WTC11 (cell line): ENCODE data around the gene KIAA2012. TPM values are rescaled to one million over a fixed set of nuclear protein-coding genes. Genes with fewer than 3 reads are reported as not detected.

Source experiments
- ATF2 ChIP-seq: sonication (generic); formaldehyde crosslinking; IDR thresholded peaks from 2 replicates; pipeline ENCODE4 v1.8.1; 2022; ENCODE audit warnings: low read depth, missing genetic modification reagents, borderline replicate concordance
- E2F1 ChIP-seq: sonication (generic); formaldehyde crosslinking; IDR thresholded peaks from 2 replicates; pipeline ENCODE4 v1.8.0; 2022; ENCODE audit warnings: mild to moderate bottlenecking, missing genetic modification reagents
- E2F5 ChIP-seq: sonication (generic); formaldehyde crosslinking; IDR thresholded peaks from 2 replicates; pipeline ENCODE4 v1.8.1; 2022; ENCODE audit warnings: mild to moderate bottlenecking, moderate library complexity, missing genetic modification reagents
- ELF4 ChIP-seq: sonication (generic); formaldehyde crosslinking; IDR thresholded peaks from 2 replicates; pipeline ENCODE4 v1.8.1; 2022; ENCODE audit warnings: low read depth, mild to moderate bottlenecking, moderate library complexity, missing genetic modification reagents
- ETV6 ChIP-seq: sonication (generic); formaldehyde crosslinking; IDR thresholded peaks from 2 replicates; pipeline ENCODE4 v1.8.1; 2022; ENCODE audit warnings: mild to moderate bottlenecking, missing genetic modification reagents
- FOXP1 ChIP-seq: sonication (generic); formaldehyde crosslinking; IDR thresholded peaks from 2 replicates; pipeline ENCODE4 v1.8.0; 2022; ENCODE audit warnings: missing genetic modification reagents, mild to moderate bottlenecking, moderate library complexity, borderline replicate concordance
- GABPB1 ChIP-seq: sonication (generic); formaldehyde crosslinking; IDR thresholded peaks from 2 replicates; pipeline ENCODE4 v1.8.1; 2023; ENCODE audit warnings: mild to moderate bottlenecking, missing genetic modification reagents
- GTF2I ChIP-seq: fragments of 250-450 bp; sonication (Bioruptor Pico); conservative IDR thresholded peaks from 2 replicates; pipeline ENCODE4 v1.4.0; 2021; ENCODE audit warnings: mild to moderate bottlenecking
- HMGA2 ChIP-seq: fragments of 250-450 bp; sonication (Bioruptor Pico); IDR thresholded peaks from 2 replicates; pipeline ENCODE4 v1.4.0; 2021; ENCODE audit warnings: mild to moderate bottlenecking, moderate library complexity
- IRF1 ChIP-seq: sonication (generic); formaldehyde crosslinking; IDR thresholded peaks from 2 replicates; pipeline ENCODE4 v1.8.0; 2023; ENCODE audit warnings: missing genetic modification reagents
- JAZF1 ChIP-seq: fragments of 250-450 bp; sonication (Bioruptor Pico); IDR thresholded peaks from 2 replicates; pipeline ENCODE4 v1.9.0; 2021; ENCODE audit warnings: moderate library complexity, mild to moderate bottlenecking, inconsistent platforms
- MLX ChIP-seq: sonication (generic); formaldehyde crosslinking; IDR thresholded peaks from 2 replicates; pipeline ENCODE4 v1.8.1; 2023; ENCODE audit warnings: mild to moderate bottlenecking, missing genetic modification reagents, moderate library complexity
- MXD4 ChIP-seq: fragments of 250-450 bp; sonication (Bioruptor Pico); IDR thresholded peaks from 2 replicates; pipeline ENCODE4 v1.8.0; 2021; ENCODE audit warnings: mild to moderate bottlenecking, moderate library complexity, borderline replicate concordance
- NFE2L1 ChIP-seq: sonication (generic); formaldehyde crosslinking; IDR thresholded peaks from 2 replicates; pipeline ENCODE4 v1.8.1; 2023; ENCODE audit warnings: missing genetic modification reagents
- NR1H2 ChIP-seq: sonication (generic); formaldehyde crosslinking; IDR thresholded peaks from 2 replicates; pipeline ENCODE4 v1.9.0; 2021; ENCODE audit warnings: mild to moderate bottlenecking, moderate library complexity, missing genetic modification reagents
- OVOL2 ChIP-seq: fragments of 250-450 bp; sonication (Bioruptor Pico); IDR thresholded peaks from 2 replicates; pipeline ENCODE4 v1.9.0; 2021; ENCODE audit warnings: mild to moderate bottlenecking, borderline replicate concordance
- PRRX2 ChIP-seq: fragments of 250-450 bp; sonication (Bioruptor Pico); IDR thresholded peaks from 2 replicates; pipeline ENCODE4 v1.8.0; 2021; ENCODE audit warnings: mild to moderate bottlenecking
- SMAD4 ChIP-seq: sonication (generic); formaldehyde crosslinking; IDR thresholded peaks from 2 replicates; pipeline ENCODE4 v1.8.0; 2022; ENCODE audit warnings: mild to moderate bottlenecking, missing genetic modification reagents
- STAT6 ChIP-seq: sonication (generic); formaldehyde crosslinking; conservative IDR thresholded peaks from 2 replicates; pipeline ENCODE4 v1.8.1; 2023; ENCODE audit warnings: mild to moderate bottlenecking, low read depth, missing genetic modification reagents, moderate library complexity
- TCF7 ChIP-seq: sonication (generic); formaldehyde crosslinking; IDR thresholded peaks from 2 replicates; pipeline ENCODE4 v1.8.0; 2022; ENCODE audit warnings: mild to moderate bottlenecking, low read depth, missing genetic modification reagents, moderate library complexity
- TEAD1 ChIP-seq: sonication (generic); formaldehyde crosslinking; IDR thresholded peaks from 2 replicates; pipeline ENCODE4 v1.8.0; 2022; ENCODE audit warnings: mild to moderate bottlenecking, missing genetic modification reagents
- USF1 ChIP-seq: sonication (generic); formaldehyde crosslinking; IDR thresholded peaks from 2 replicates; pipeline ENCODE4 v1.8.0; 2022; ENCODE audit warnings: mild to moderate bottlenecking, missing genetic modification reagents
- USF2 ChIP-seq: sonication (generic); formaldehyde crosslinking; IDR thresholded peaks from 2 replicates; pipeline ENCODE4 v1.8.1; 2023; ENCODE audit warnings: mild to moderate bottlenecking, missing genetic modification reagents, moderate library complexity
- ZBTB21 ChIP-seq: sonication (generic); formaldehyde crosslinking; IDR thresholded peaks from 2 replicates; pipeline ENCODE4 v1.8.1; 2023; ENCODE audit warnings: mild to moderate bottlenecking, missing genetic modification reagents, borderline replicate concordance
- ZNF138 ChIP-seq: sonication (generic); formaldehyde crosslinking; conservative IDR thresholded peaks from 2 replicates; pipeline ENCODE4 v1.8.1; 2022; ENCODE audit warnings: mild to moderate bottlenecking, moderate library complexity, missing genetic modification reagents
- ZNF232 ChIP-seq: sonication (generic); formaldehyde crosslinking; IDR thresholded peaks from 2 replicates; pipeline ENCODE4 v1.8.0; 2022; ENCODE audit warnings: mild to moderate bottlenecking, missing genetic modification reagents
- ZNF396 ChIP-seq: fragments of 250-450 bp; sonication (Bioruptor Pico); IDR thresholded peaks from 2 replicates; pipeline ENCODE4 v1.8.0; 2021; ENCODE audit warnings: mild to moderate bottlenecking, moderate library complexity, borderline replicate concordance
- ZNF671 ChIP-seq: fragments of 250-450 bp; sonication (Bioruptor Pico); IDR thresholded peaks from 2 replicates; pipeline ENCODE4 v1.8.0; 2021; ENCODE audit warnings: mild to moderate bottlenecking
- ZSCAN18 ChIP-seq: fragments of 250-450 bp; sonication (Bioruptor Pico); IDR thresholded peaks from 2 replicates; pipeline ENCODE4 v2.1.2; 2022; ENCODE audit warnings: mild to moderate bottlenecking, moderate library complexity
- total RNA-seq: library from RNA; stranded (reverse); gene quantifications from 3 replicates; pipeline ENCODE4 v1.2.3, GENCODE V29; 2021

The KIAA2012 gene
- total RNA-seq, 1 experiment from 2014 or later = not detected

GRCh38 chr2:202034249-202035088 is 38.6 kb upstream of the KIAA2012 start (continued):
- TF ChIP-seq NR1H2 (CRISPR knock-in tag) = no peak
- TF ChIP-seq OVOL2 (CRISPR knock-in tag) = no peak
- no peak for TF ChIP-seq USF2 (CRISPR knock-in tag)
- TF ChIP-seq ZNF671 (CRISPR knock-in tag) = no peak
- no peak for TF ChIP-seq GTF2I (CRISPR knock-in tag)
- no peak for TF ChIP-seq IRF1
- TF ChIP-seq HMGA2 (CRISPR knock-in tag) = no peak
- TF ChIP-seq TEAD1 (CRISPR knock-in tag) = 0 out of 2 replicates have a peak, but pooled peaks have one; percentile 10
- no peak for TF ChIP-seq GABPB1
- no peak for TF ChIP-seq PRRX2 (CRISPR knock-in tag)
- TF ChIP-seq JAZF1 (CRISPR knock-in tag) = no peak
- TF ChIP-seq ZNF396 (CRISPR knock-in tag) = no peak
- no peak for TF ChIP-seq TCF7 (CRISPR knock-in tag)
- no peak for TF ChIP-seq ZNF138
- no peak for TF ChIP-seq ETV6 (CRISPR knock-in tag)
- TF ChIP-seq E2F1 (CRISPR knock-in tag) = no peak
- TF ChIP-seq ZSCAN18 (CRISPR knock-in tag) = no peak
- no peak for TF ChIP-seq SMAD4 (CRISPR knock-in tag)
- peak; percentile 31; the same call in 1 of the 2 replicates for TF ChIP-seq E2F5 (CRISPR knock-in tag)
- TF ChIP-seq ZBTB21 (CRISPR knock-in tag) = peak; percentile 52; the same call in 1 of the 2 replicates
- no peak for TF ChIP-seq ATF2 (CRISPR knock-in tag)
- no peak for TF ChIP-seq FOXP1 (CRISPR knock-in tag)
- 0 out of 2 replicates have a peak, but pooled peaks have one; percentile 55 for TF ChIP-seq STAT6 (CRISPR knock-in tag)
- TF ChIP-seq ZNF232 (CRISPR knock-in tag) = 0 out of 2 replicates have a peak, but pooled peaks have one; percentile 19
- no peak for TF ChIP-seq USF1
- no peak for TF ChIP-seq ELF4 (CRISPR knock-in tag)
- TF ChIP-seq MLX (CRISPR knock-in tag) = 0 out of 2 replicates have a peak, but pooled peaks have one; percentile 1
- TF ChIP-seq MXD4 = no peak
- 0 out of 2 replicates have a peak, but pooled peaks have one; percentile 10 for TF ChIP-seq NFE2L1 (CRISPR knock-in tag)
